ENCODE measurements around the gene WLS. TPM values are rescaled to one million over a fixed set of nuclear protein-coding genes. Genes with fewer than 3 reads are reported as not detected.

The WLS gene
- total and polyA plus RNA-seq, 10 of the 15 experiments (the other 5 are each of a cell fraction or from before 2014, with no cell fraction given), result 0.04 to 0.36 TPM; not detected in 8

DNA sequence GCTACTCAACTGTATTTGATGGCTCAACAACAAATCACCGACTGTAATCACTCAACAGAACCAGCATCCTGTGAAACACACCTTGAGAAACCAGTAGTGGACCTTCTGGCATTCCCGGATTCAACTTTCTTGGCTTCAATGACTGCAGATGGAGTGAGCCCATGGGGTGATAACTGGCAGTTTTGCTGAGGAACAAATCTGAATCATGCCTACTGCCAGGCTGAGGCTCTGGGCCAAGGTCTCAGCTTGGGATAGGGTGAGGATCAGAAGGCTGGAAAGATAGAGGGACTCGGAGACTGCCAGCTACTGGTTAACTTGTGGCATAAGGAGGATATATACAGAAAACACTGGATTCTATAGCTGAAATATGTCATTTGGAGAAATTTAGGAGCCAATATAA is 118.4 kb downstream of the WLS start:
- no peak for DNase-seq (ENCODE audit: low read depth, low spot score)
- no peak for ATAC-seq
- H3K36me3 ChIP-seq (ENCODE audit: control insufficient read depth in 2 of 2, insufficient read depth in 2 of 2, low read length in 1 of 2), result no peaks in the 10 kb centered on the region
- intact Hi-C loops (cut with micrococcal nuclease; ENCODE audit: unreplicated experiment) (loop anchor here (10.0 kb wide), 2 partner anchors 481 to 841 kb away; no protein-coding TSS in a partner anchor), in situ Hi-C loops (cut with MboI) (loop anchor here (10.0 kb wide), 1 partner anchor 1621 kb away; no protein-coding TSS in a partner anchor)
- no peaks in the 10 kb centered on the region; a peak in 1 of 4 replicates for H3K27me3 ChIP-seq (replicated peaks in 1 of 2; ENCODE audit: control insufficient read depth in 2 of 2, insufficient read depth in 2 of 2, low read length in 1 of 2)
- ChIA-PET POLR2A (no interaction called here), CTCF (interaction anchor here (0.9 to 7.9 kb wide), 5 partner anchors 206 to 348 kb away, joined by 3 to 64 read pairs (median 4); no protein-coding TSS in a partner anchor), SMC1A (ENCODE audit: uncharacterized antibody, unreplicated experiment) (interaction anchor here (0.9 to 1.8 kb wide), 4 partner anchors 10 to 348 kb away, joined by 3 to 5 read pairs (median 3); no protein-coding TSS in a partner anchor), RAD21 (ENCODE audit: unreplicated experiment) (interaction anchor here (1.5 to 2.0 kb wide), 2 partner anchors 262 to 348 kb away, joined by 4 to 6 read pairs; no protein-coding TSS in a partner anchor)
- no peak for FAIRE-seq
- no peak overlapping the region for H3K4me3 ChIP-seq
- H3K9me3 ChIP-seq (replicated peaks; ENCODE audit: control insufficient read depth, insufficient read depth, low read length), result no peaks in the 10 kb centered on the region
- H3K79me2 ChIP-seq (ENCODE audit: control insufficient read depth, insufficient read depth, low read length), result no peaks in the 10 kb centered on the region
- 0% methylated on average over 3 of the region's 3 CpGs for WGBS (ENCODE audit: insufficient coverage, insufficient replicate concordance, low lambda C conversion rate, missing lambda C conversion rate)
- no peak overlapping the region for H3K9ac ChIP-seq (ENCODE audit: control insufficient read depth, insufficient read depth, low read length)
- no TSS peak for BruUV-seq (replicated peaks)
- H4K20me1 ChIP-seq (ENCODE audit: control insufficient read depth, insufficient read depth), result no peaks in the 10 kb centered on the region
- H3K4me2 ChIP-seq (ENCODE audit: control insufficient read depth, insufficient read depth), result no peak overlapping the region
- H3K4me1 ChIP-seq (ENCODE audit: control insufficient read depth, insufficient read depth, low read length), result no peaks in the 10 kb centered on the region
- no peak for TF ChIP-seq NFXL1 (IDR thresholded peaks at IDR 0.05; ENCODE audit: borderline replicate concordance)
- TF ChIP-seq ZBTB33 (IDR thresholded peaks at IDR 0.05), result no peak
- H2AFZ ChIP-seq (ENCODE audit: control insufficient read depth, low read depth, low read length), result no peak overlapping the region
- no peak overlapping the region for H3K27ac ChIP-seq (ENCODE audit: control insufficient read depth, insufficient read depth)

DNA sequence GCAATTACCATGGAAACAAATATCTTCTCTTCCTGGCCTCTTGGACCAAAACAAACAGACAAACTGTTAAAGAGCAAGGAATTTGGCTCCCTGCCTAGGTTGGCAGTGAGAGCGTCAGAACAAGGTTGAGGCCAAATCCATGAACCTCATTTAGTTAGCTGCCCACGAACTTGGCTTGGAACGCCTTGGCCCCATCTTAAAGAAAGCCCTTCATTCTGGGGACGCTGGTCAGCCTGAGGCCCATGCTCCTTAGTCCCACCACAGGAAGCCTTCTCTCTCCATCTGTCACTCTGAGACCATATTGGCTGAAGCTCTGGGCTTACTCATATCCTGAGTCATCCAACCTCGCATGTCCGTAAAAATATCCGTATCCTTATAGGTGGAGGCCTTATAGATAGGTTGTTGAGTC is 119.5 kb downstream of the WLS start:
- Histone ChIP-seq H3K27me3 (replicated peaks in 1 of 2; ENCODE audit: control insufficient read depth in 2 of 2, insufficient read depth in 2 of 2, low read length in 1 of 2) (no peaks in the 10 kb centered on the region; a peak in 1 of 4 replicates), H3K36me3 (ENCODE audit: control insufficient read depth in 2 of 2, insufficient read depth in 2 of 2, low read length in 1 of 2) (no peaks in the 10 kb centered on the region), H3K4me1 (ENCODE audit: control insufficient read depth, insufficient read depth, low read length) (no peaks in the 10 kb centered on the region), H2AFZ (ENCODE audit: control insufficient read depth, low read depth, low read length) (no peak overlapping the region), H3K27ac (ENCODE audit: control insufficient read depth, insufficient read depth) (no peak overlapping the region), H4K20me1 (ENCODE audit: control insufficient read depth, insufficient read depth) (no peaks in the 10 kb centered on the region), H3K4me2 (ENCODE audit: control insufficient read depth, insufficient read depth) (no peak overlapping the region), H3K79me2 (ENCODE audit: control insufficient read depth, insufficient read depth, low read length) (no peaks in the 10 kb centered on the region), H3K9ac (ENCODE audit: control insufficient read depth, insufficient read depth, low read length) (no peak overlapping the region), H3K9me3 (replicated peaks; ENCODE audit: control insufficient read depth, insufficient read depth, low read length) (no peaks in the 10 kb centered on the region), H3K4me3 (no peak overlapping the region)
- BruUV-seq (replicated peaks), result no TSS peak
- CTCF ChIA-PET, result interaction anchor here (0.6 to 7.9 kb wide), 3 partner anchors 203 to 347 kb away, joined by 3 to 64 read pairs (median 4); no protein-coding TSS in a partner anchor
- 10% methylated on average over 7 of the region's 7 CpGs for WGBS (ENCODE audit: insufficient coverage, insufficient replicate concordance, low lambda C conversion rate, missing lambda C conversion rate)
- SMC1A ChIA-PET (ENCODE audit: uncharacterized antibody, unreplicated experiment), result interaction anchor here (1.0 to 3.0 kb wide), 2 partner anchors 263 to 580 kb away, joined by 3 to 10 read pairs; no protein-coding TSS in a partner anchor
- in situ Hi-C loops (cut with MboI) (loop anchor here (10.0 kb wide), 1 partner anchor 1622 kb away; no protein-coding TSS in a partner anchor), intact Hi-C loops (cut with micrococcal nuclease; ENCODE audit: unreplicated experiment) (loop anchor here (10.0 kb wide), 2 partner anchors 482 to 842 kb away; no protein-coding TSS in a partner anchor)
- FAIRE-seq (no peak), DNase-seq (ENCODE audit: low read depth, low spot score) (no peak), ATAC-seq (no peak)
- RAD21 ChIA-PET (ENCODE audit: unreplicated experiment), result interaction anchor here (1.5 to 2.0 kb wide), 2 partner anchors 261 to 347 kb away, joined by 4 to 6 read pairs; no protein-coding TSS in a partner anchor
- POLR2A ChIA-PET, result no interaction called here
- TF ChIP-seq IKZF2 (IDR thresholded peaks at IDR 0.05) (no peak), NFXL1 (IDR thresholded peaks at IDR 0.05; ENCODE audit: borderline replicate concordance) (no peak), ZZZ3 (IDR thresholded peaks at IDR 0.05; ENCODE audit: control insufficient read depth, insufficient read length, low read depth) (no peak), IKZF1 (conservative IDR thresholded peaks at IDR 0.05) (no peak), TCF7 (IDR thresholded peaks at IDR 0.05; ENCODE audit: borderline replicate concordance) (no peak), RUNX3 (IDR thresholded peaks at IDR 0.05; ENCODE audit: low read length) (no peak), SMC3 (IDR thresholded peaks at IDR 0.05; ENCODE audit: borderline replicate concordance, low read length) (no peak), NR2C1 (IDR thresholded peaks at IDR 0.05) (no peak), POLR2AphosphoS5 (IDR thresholded peaks at IDR 0.05; ENCODE audit: low read length) (no peak), CHD2 (IDR thresholded peaks at IDR 0.05; ENCODE audit: borderline replicate concordance, low read depth, low read length) (no peak)
- TF ChIP-seq, protein P1, sequence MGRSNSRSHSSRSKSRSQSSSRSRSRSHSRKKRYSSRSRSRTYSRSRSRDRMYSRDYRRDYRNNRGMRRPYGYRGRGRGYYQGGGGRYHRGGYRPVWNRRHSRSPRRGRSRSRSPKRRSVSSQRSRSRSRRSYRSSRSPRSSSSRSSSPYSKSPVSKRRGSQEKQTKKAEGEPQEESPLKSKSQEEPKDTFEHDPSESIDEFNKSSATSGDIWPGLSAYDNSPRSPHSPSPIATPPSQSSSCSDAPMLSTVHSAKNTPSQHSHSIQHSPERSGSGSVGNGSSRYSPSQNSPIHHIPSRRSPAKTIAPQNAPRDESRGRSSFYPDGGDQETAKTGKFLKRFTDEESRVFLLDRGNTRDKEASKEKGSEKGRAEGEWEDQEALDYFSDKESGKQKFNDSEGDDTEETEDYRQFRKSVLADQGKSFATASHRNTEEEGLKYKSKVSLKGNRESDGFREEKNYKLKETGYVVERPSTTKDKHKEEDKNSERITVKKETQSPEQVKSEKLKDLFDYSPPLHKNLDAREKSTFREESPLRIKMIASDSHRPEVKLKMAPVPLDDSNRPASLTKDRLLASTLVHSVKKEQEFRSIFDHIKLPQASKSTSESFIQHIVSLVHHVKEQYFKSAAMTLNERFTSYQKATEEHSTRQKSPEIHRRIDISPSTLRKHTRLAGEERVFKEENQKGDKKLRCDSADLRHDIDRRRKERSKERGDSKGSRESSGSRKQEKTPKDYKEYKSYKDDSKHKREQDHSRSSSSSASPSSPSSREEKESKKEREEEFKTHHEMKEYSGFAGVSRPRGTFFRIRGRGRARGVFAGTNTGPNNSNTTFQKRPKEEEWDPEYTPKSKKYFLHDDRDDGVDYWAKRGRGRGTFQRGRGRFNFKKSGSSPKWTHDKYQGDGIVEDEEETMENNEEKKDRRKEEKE (IDR thresholded peaks at IDR 0.05), result no peak

Data from GM12878 (cell line).